Natural killer cell (primary cell): ENCODE results near the gene FARSA. TPM values are rescaled to one million over a fixed set of nuclear protein-coding genes. Genes with fewer than 3 reads are reported as not detected.

Experiments used
- ATAC-seq, 3 donors: fragments of 150-1000 bp in 2 of 3; fragments of 200-7000 bp in 1 of 3; cut with Tn5 transposase; 1 replicate in 1 of 3; 2 replicates in 2 of 3; pipeline ENCODE4 v1.10.0; 2021; ENCODE audit warnings: mild to moderate bottlenecking in 2 of 3, moderate library complexity in 2 of 3
- DNase-seq, 2 donors: peaks; one replicate each; pipeline versions ENCODE4 v3.0.0 to v3.0.0-alpha.2; 2013 to 2021; ENCODE audit warnings: mixed read lengths in 1 of 2
- H3K27ac ChIP-seq: one replicate; pipeline ENCODE4 v1.5.1; 2013; ENCODE audit warnings: mild to moderate bottlenecking, low read length
- H3K27me3 ChIP-seq: one replicate; pipeline ENCODE4 v1.6.1; 2013; ENCODE audit warnings: low read length; ENCODE audit not compliant: control insufficient read depth, insufficient read depth
- H3K36me3 ChIP-seq: one replicate; pipeline ENCODE4 v1.6.1; 2013; ENCODE audit warnings: low read length; ENCODE audit not compliant: control insufficient read depth, insufficient read depth
- H3K4me1 ChIP-seq: one replicate; pipeline ENCODE4 v1.6.1; 2013; ENCODE audit warnings: low read length; ENCODE audit not compliant: control insufficient read depth, insufficient read depth
- H3K4me3 ChIP-seq: one replicate; pipeline ENCODE4 v1.5.1; 2013; ENCODE audit warnings: low read length
- H3K9me3 ChIP-seq: one replicate; pipeline ENCODE4 v1.6.1; 2013; ENCODE audit warnings: low read length; ENCODE audit not compliant: control insufficient read depth, insufficient read depth
- H3K27ac Mint-ChIP-seq, 2 donors: one replicate each; pipeline ENCODE4 v1.8.0; 2022; ENCODE audit warnings: mild to moderate bottlenecking in 2 of 2, mixed read lengths in 2 of 2, moderate library complexity in 1 of 2
- H3K27me3 Mint-ChIP-seq, 2 donors: one replicate each; pipeline ENCODE4 v1.8.0; 2022; ENCODE audit warnings: low read depth in 2 of 2, mixed read lengths in 2 of 2
- H3K36me3 Mint-ChIP-seq: one replicate; pipeline ENCODE4 v1.8.0; 2022; ENCODE audit warnings: mixed read lengths
- H3K4me1 Mint-ChIP-seq, 2 donors: one replicate each; pipeline ENCODE4 v1.8.0; 2022; ENCODE audit warnings: mixed read lengths in 2 of 2
- H3K4me3 Mint-ChIP-seq: one replicate; pipeline ENCODE4 v1.8.0; 2022; ENCODE audit warnings: mild to moderate bottlenecking, moderate library complexity, mixed read lengths
- H3K9me3 Mint-ChIP-seq, 2 donors: one replicate each; pipeline ENCODE4 v1.8.0; 2022; ENCODE audit warnings: mixed read lengths in 2 of 2
- WGBS: methylation state at CpG from one replicate; pipeline ENCODE4 v1.1.7; 2013; ENCODE audit warnings: missing lambda C conversion rate; ENCODE audit not compliant: insufficient coverage; 5-methylcytosine and 5-hydroxymethylcytosine counted together
- intact Hi-C: fragments of 100-400 bp; cut with micrococcal nuclease; formaldehyde crosslinking; loops from one replicate; pipeline ENCODE4 v1.14.2; 2022
- total RNA-seq, 4 donors: library from RNA; stranded (reverse); fragments of 120-200 nt in 1 of 4; gene quantifications; one replicate each; pipeline versions ENCODE4 v1.2.3 to v1.2.4, GENCODE V29; 2013 to 2022
- TF ChIP-seq, protein P1 (sequence below): fragments of 200-600 bp; IDR thresholded peaks from one replicate; pipeline ENCODE4 v1.8.0; 2022; ENCODE audit warnings: antibody characterized with exemption

FARSA gene
- total RNA-seq, 3 donors from 2014 or later (not counting 1 experiment from before 2014, with no cell fraction given) = 29.3 to 34.5 (median 32.0) TPM

DNA sequence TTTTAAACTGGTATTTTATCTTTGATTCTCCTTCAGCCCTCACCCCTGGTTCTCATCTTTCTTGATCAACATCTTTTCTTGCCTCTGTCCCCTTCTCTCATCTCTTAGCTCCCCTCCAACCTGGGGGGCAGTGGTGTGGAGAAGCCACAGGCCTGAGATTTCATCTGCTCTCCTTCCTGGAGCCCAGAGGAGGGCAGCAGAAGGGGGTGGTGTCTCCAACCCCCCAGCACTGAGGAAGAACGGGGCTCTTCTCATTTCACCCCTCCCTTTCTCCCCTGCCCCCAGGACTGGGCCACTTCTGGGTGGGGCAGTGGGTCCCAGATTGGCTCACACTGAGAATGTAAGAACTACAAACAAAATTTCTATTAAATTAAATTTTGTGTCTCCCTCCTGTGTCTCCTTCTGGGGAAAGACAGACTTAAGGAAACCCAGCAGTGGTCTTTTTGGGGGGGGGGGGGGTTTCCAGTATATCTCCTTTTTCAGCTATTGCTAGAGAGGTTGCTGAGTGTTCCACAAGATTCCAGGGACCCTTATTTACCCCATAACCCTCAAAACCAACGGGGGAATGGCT is 10.7 kb upstream of the FARSA start:
- H3K27ac ChIP-seq = peak overlapping the region; percentile 87
- H3K4me1 Mint-ChIP-seq = peaks cover 44 to 49% of the 10 kb centered on the region in 2 donors
- H3K27ac Mint-ChIP-seq = peak overlapping the region; percentile 94
- no peaks in the 10 kb centered on the region for H3K36me3 Mint-ChIP-seq
- TF ChIP-seq, protein P1, sequence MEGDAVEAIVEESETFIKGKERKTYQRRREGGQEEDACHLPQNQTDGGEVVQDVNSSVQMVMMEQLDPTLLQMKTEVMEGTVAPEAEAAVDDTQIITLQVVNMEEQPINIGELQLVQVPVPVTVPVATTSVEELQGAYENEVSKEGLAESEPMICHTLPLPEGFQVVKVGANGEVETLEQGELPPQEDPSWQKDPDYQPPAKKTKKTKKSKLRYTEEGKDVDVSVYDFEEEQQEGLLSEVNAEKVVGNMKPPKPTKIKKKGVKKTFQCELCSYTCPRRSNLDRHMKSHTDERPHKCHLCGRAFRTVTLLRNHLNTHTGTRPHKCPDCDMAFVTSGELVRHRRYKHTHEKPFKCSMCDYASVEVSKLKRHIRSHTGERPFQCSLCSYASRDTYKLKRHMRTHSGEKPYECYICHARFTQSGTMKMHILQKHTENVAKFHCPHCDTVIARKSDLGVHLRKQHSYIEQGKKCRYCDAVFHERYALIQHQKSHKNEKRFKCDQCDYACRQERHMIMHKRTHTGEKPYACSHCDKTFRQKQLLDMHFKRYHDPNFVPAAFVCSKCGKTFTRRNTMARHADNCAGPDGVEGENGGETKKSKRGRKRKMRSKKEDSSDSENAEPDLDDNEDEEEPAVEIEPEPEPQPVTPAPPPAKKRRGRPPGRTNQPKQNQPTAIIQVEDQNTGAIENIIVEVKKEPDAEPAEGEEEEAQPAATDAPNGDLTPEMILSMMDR = no peak
- DNase-seq = no peak
- H3K4me3 Mint-ChIP-seq = no peak overlapping the region
- H3K4me3 ChIP-seq = no peak overlapping the region
- H3K4me1 ChIP-seq = peaks cover 59% of the 10 kb centered on the region
- no peaks in the 10 kb centered on the region for H3K9me3 ChIP-seq
- no peaks in the 10 kb centered on the region for H3K27me3 Mint-ChIP-seq
- no peaks in the 10 kb centered on the region for H3K9me3 Mint-ChIP-seq
- intact Hi-C loops = no loop called here
- WGBS = 60% methylated on average over 1 of the region's 2 CpGs
- no peak for ATAC-seq
- H3K27me3 ChIP-seq = no peaks in the 10 kb centered on the region
- H3K36me3 ChIP-seq = peaks cover 72% of the 10 kb centered on the region

- Mint-ChIP-seq H3K9me3 (no peaks in the 10 kb centered on the region), H3K27me3 (no peaks in the 10 kb centered on the region), H3K4me3 (peak overlapping the region; percentile 28), H3K36me3 (no peaks in the 10 kb centered on the region), H3K4me1 (peaks cover 51 to 55% of the 10 kb centered on the region in 2 donors), H3K27ac (peak overlapping the region; percentile 94)
- TF ChIP-seq, protein P1 = no peak
- Histone ChIP-seq H3K27ac (no peak overlapping the region), H3K27me3 (no peaks in the 10 kb centered on the region), H3K4me1 (peaks cover 63% of the 10 kb centered on the region), H3K4me3 (no peak overlapping the region), H3K9me3 (no peaks in the 10 kb centered on the region), H3K36me3 (peaks cover 65% of the 10 kb centered on the region)
- DNase-seq = peak in 1 of 2 donors; percentile 25
- intact Hi-C loops = no loop called here
- no peak for ATAC-seq
- 87% methylated on average over 17 of the region's 18 CpGs for WGBS
These were observed 10.0 kb upstream of the FARSA start for GRCh38 chr19:12943437-12944044.

- Histone ChIP-seq H3K36me3 (peaks cover 54% of the 10 kb centered on the region), H3K4me1 (peaks cover 65% of the 10 kb centered on the region), H3K9me3 (no peaks in the 10 kb centered on the region), H3K27ac (no peak overlapping the region), H3K4me3 (no peak overlapping the region), H3K27me3 (no peaks in the 10 kb centered on the region)
- Mint-ChIP-seq H3K4me1 (peaks cover 56 to 58% of the 10 kb centered on the region in 2 donors), H3K4me3 (peak overlapping the region; percentile 50), H3K27me3 (no peaks in the 10 kb centered on the region), H3K27ac (peak overlapping the region; percentile 96), H3K36me3 (no peaks in the 10 kb centered on the region), H3K9me3 (no peaks in the 10 kb centered on the region)
- 76% methylated on average over 2 of the region's 2 CpGs for WGBS
- peak in 1 of 2 donors; percentile 24 for DNase-seq
- ATAC-seq = no peak
- TF ChIP-seq, protein P1 = no peak
- intact Hi-C loops = no loop called here
These were observed 7.4 kb upstream of the FARSA start for GRCh38 chr19:12940897-12941296.
